GM12878 (cell line): ENCODE measurements around the gene PYHIN1. TPM values are rescaled to one million over a fixed set of nuclear protein-coding genes. Genes with fewer than 3 reads are reported as not detected.

Experiments
- ATAC-seq: fragments of 200-7000 bp; cut with Tn5 transposase; 3 replicates; pipeline ENCODE4 v1.9.1; 2020; ENCODE audit warnings: mild to moderate bottlenecking, moderate library complexity
- BruUV-seq: library from RNA; stranded (reverse); fragments of 400-500 nt; replicated peaks from 2 replicates; lab custom pipeline; 2021; lab: Mats Ljungman, UMichigan
- CTCF ChIA-PET: fragments of 300-600 bp; sonication (Branson Sonifier 250); formaldehyde crosslinking; extraction: SDS; loops from one replicate; lab custom pipeline; 2021; ENCODE audit warnings: inconsistent platforms; lab: Yijun Ruan, JAX
- POLR2A ChIA-PET: fragments of 350-600 bp; formaldehyde crosslinking; extraction: SDS; loops from one replicate; lab custom pipeline; 2021; ENCODE audit warnings: inconsistent platforms; lab: Charles Lee
- RAD21 ChIA-PET: fragments of 300-600 bp; sonication (Branson Sonifier 250); formaldehyde crosslinking; loops from one replicate; lab custom pipeline; 2023; ENCODE audit warnings: antibody characterized with exemption; ENCODE audit not compliant: unreplicated experiment; lab: Charles Lee
- SMC1A ChIA-PET: fragments of 300-600 bp; sonication (Branson Sonifier 250); formaldehyde crosslinking; loops from one replicate; lab custom pipeline; 2023; ENCODE audit not compliant: unreplicated experiment, uncharacterized antibody; lab: Charles Lee
- DNase-seq: peaks from one replicate; pipeline ENCODE4 v3.0.0-alpha.2; 2011; ENCODE audit warnings: low read depth, low spot score
- FAIRE-seq: peaks from 3 replicates; lab custom pipeline; 2011; peaks lifted over from hg19 to GRCh38; lab: Jason Lieb, UNC
- H2AFZ ChIP-seq: 2 replicates; pipeline ENCODE4 v1.6.0; 2011; ENCODE audit warnings: low read depth, low read length, control low read depth; ENCODE audit not compliant: control insufficient read depth
- H3K27ac ChIP-seq: 2 replicates; pipeline ENCODE4 v1.5.1; 2011; ENCODE audit warnings: control low read depth; ENCODE audit not compliant: control insufficient read depth, insufficient read depth
- H3K27me3 ChIP-seq, 2 experiments: replicated peaks in 1 of 2; 2 replicates each; pipeline versions ENCODE4 v1.6.0 to v1.6.1; 2011; ENCODE audit warnings: low read length in 1 of 2; ENCODE audit not compliant: control insufficient read depth in 2 of 2, insufficient read depth in 2 of 2
- H3K36me3 ChIP-seq, 2 experiments: 2 replicates each; pipeline ENCODE4 v1.5.1; 2011; ENCODE audit warnings: low read length in 1 of 2; ENCODE audit not compliant: control insufficient read depth in 2 of 2, insufficient read depth in 2 of 2
- H3K4me1 ChIP-seq: 2 replicates; pipeline ENCODE4 v1.6.1; 2011; ENCODE audit warnings: mild to moderate bottlenecking, low read length, moderate library complexity, mixed read lengths; ENCODE audit not compliant: control insufficient read depth, insufficient read depth
- H3K4me2 ChIP-seq: 2 replicates; pipeline ENCODE4 v1.6.0; 2011; ENCODE audit warnings: control low read depth; ENCODE audit not compliant: control insufficient read depth, insufficient read depth
- H3K4me3 ChIP-seq: fragments of 200-600 bp; sonication (generic); 2 replicates; pipeline ENCODE4 v1.5.1; 2016
- H3K79me2 ChIP-seq: 2 replicates; pipeline ENCODE4 v1.6.0; 2011; ENCODE audit warnings: low read length; ENCODE audit not compliant: control insufficient read depth, insufficient read depth
- H3K9ac ChIP-seq: 2 replicates; pipeline ENCODE4 v1.8.0; 2011; ENCODE audit warnings: low read length, control low read depth, mixed read lengths; ENCODE audit not compliant: control insufficient read depth, insufficient read depth
- H3K9me3 ChIP-seq: replicated peaks from 3 replicates; pipeline ENCODE4 v1.5.1; 2011; ENCODE audit warnings: mild to moderate bottlenecking, low read length; ENCODE audit not compliant: control insufficient read depth, insufficient read depth
- H4K20me1 ChIP-seq: 2 replicates; pipeline ENCODE4 v1.6.0; 2011; ENCODE audit not compliant: control insufficient read depth, insufficient read depth
- BRCA1 ChIP-seq: IDR thresholded peaks from 2 replicates; pipeline ENCODE4 v1.6.1; 2011; ENCODE audit warnings: low read depth, low read length, improper control_type of control experiment
- CHD2 ChIP-seq: IDR thresholded peaks from 2 replicates; pipeline ENCODE4 v1.6.1; 2011; ENCODE audit warnings: low read depth, low read length, improper control_type of control experiment, borderline replicate concordance
- CREB1 ChIP-seq: IDR thresholded peaks from 2 replicates; pipeline ENCODE4 v1.6.1; 2012; ENCODE audit warnings: low read depth, mild to moderate bottlenecking, inconsistent platforms
- E2F4 ChIP-seq: IDR thresholded peaks from 2 replicates; pipeline ENCODE4 v1.6.1; 2012; ENCODE audit warnings: low read depth, low read length, improper control_type of control experiment
- EGR1 ChIP-seq, 2 experiments: IDR thresholded peaks; 1 replicate in 1 of 2; 2 replicates in 1 of 2; pipeline ENCODE4 v1.6.1; 2011 to 2012; ENCODE audit warnings: low read depth in 2 of 2, low read length in 2 of 2, borderline replicate concordance in 1 of 2, mild to moderate bottlenecking in 1 of 2, moderate library complexity in 1 of 2
- ELK1 ChIP-seq: IDR thresholded peaks from 2 replicates; pipeline ENCODE4 v1.6.1; 2012; ENCODE audit warnings: low read depth, low read length, improper control_type of control experiment
- FOXM1 ChIP-seq: IDR thresholded peaks from 2 replicates; pipeline ENCODE4 v1.6.1; 2012; ENCODE audit warnings: low read depth, mild to moderate bottlenecking, inconsistent platforms, low read length, moderate library complexity
- JUND ChIP-seq: IDR thresholded peaks from 2 replicates; pipeline ENCODE4 v1.6.1; 2012; ENCODE audit warnings: low read depth, mild to moderate bottlenecking, low read length, improper control_type of control experiment, moderate library complexity
- KDM1A ChIP-seq: fragments of 200-600 bp; sonication (generic); IDR thresholded peaks from 2 replicates; pipeline ENCODE4 v1.6.1; 2016; ENCODE audit warnings: borderline replicate concordance
- LARP7 ChIP-seq: fragments of 450-650 bp; IDR thresholded peaks from 2 replicates; pipeline ENCODE4 v1.6.1; 2017; ENCODE audit warnings: mild to moderate bottlenecking
- NFXL1 ChIP-seq: fragments of 450-650 bp; IDR thresholded peaks from 2 replicates; pipeline ENCODE4 v1.6.1; 2017; ENCODE audit warnings: antibody characterized with exemption, mild to moderate bottlenecking, borderline replicate concordance
- NRF1 ChIP-seq: conservative IDR thresholded peaks from 2 replicates; pipeline ENCODE4 v1.6.1; 2011; ENCODE audit warnings: mild to moderate bottlenecking, low read depth, low read length, improper control_type of control experiment
- RAD51 ChIP-seq: fragments of 450-650 bp; IDR thresholded peaks from 2 replicates; pipeline ENCODE4 v1.6.1; 2016; ENCODE audit warnings: moderate library complexity, mild to moderate bottlenecking, inconsistent platforms
- SIX5 ChIP-seq: IDR thresholded peaks from 2 replicates; pipeline ENCODE4 v1.6.1; 2011; ENCODE audit warnings: mild to moderate bottlenecking, low read depth, low read length, moderate library complexity; ENCODE audit not compliant: severe bottlenecking
- SPI1 ChIP-seq: IDR thresholded peaks from 2 replicates; pipeline ENCODE4 v1.6.1; 2011; ENCODE audit warnings: low read depth, mild to moderate bottlenecking, low read length, moderate library complexity, borderline replicate concordance; ENCODE audit not compliant: insufficient read depth
- ZNF207 ChIP-seq: fragments of 450-650 bp; IDR thresholded peaks from 2 replicates; pipeline ENCODE4 v1.6.1; 2014; ENCODE audit warnings: antibody characterized with exemption, mild to moderate bottlenecking, borderline replicate concordance
- WGBS: methylation state at CpG from one replicate; pipeline ENCODE4 v1.1.6; 2016; ENCODE audit warnings: low lambda C conversion rate; ENCODE audit not compliant: insufficient replicate concordance, insufficient coverage; ENCODE audit errors: missing lambda C conversion rate; 5-methylcytosine and 5-hydroxymethylcytosine counted together
- in situ Hi-C: fragments of 300-500 bp; cut with MboI; formaldehyde crosslinking; loops from 9 replicates; pipeline ENCODE4 v1.14.3; 2018; ENCODE audit warnings: mixed read lengths
- intact Hi-C: fragments of 100-400 bp; cut with micrococcal nuclease; formaldehyde crosslinking; loops from one replicate; pipeline ENCODE4 v1.14.2; 2022; ENCODE audit not compliant: unreplicated experiment
- polyA plus RNA-seq, 11 experiments: library from polyadenylated mRNA; depleted of rRNA in 4 of 11; unstranded in 6 of 11; stranded (reverse) in 5 of 11; fragments of >200 nt; fragmentation: Nextera tagmentation in 4 of 11; fragmentation: Illumina TruSeq in 1 of 11; extraction: Ambion mirVana in 4 of 11; extraction: Trizol in 1 of 11; gene quantifications; 1 replicate in 1 of 11; 2 replicates in 10 of 11; pipeline versions ENCODE4 v1.2.1 to v1.2.3, GENCODE V29; 2011 to 2016; ENCODE audit warnings: inconsistent platforms in 2 of 11, missing spikeins in 2 of 11, low read depth in 1 of 11
- total RNA-seq, 4 experiments: library from RNA; depleted of rRNA in 3 of 4; stranded (reverse); fragments of >200 nt in 3 of 4; fragmentation: Illumina TruSeq in 1 of 4; extraction: Trizol in 1 of 4; gene quantifications; 2 replicates each; pipeline versions ENCODE4 v1.2.1 to v1.2.3, GENCODE V29; 2013 to 2021

The PYHIN1 gene
- total and polyA plus RNA-seq, 10 of the 15 experiments (the other 5 are each of a cell fraction or from before 2014, with no cell fraction given), result 0.19 to 7.2 (median 0.38) TPM

- DNase-seq (no peak), FAIRE-seq (no peak), ATAC-seq (no peak)
- BruUV-seq, result no TSS peak
- no peak overlapping the region for H2AFZ ChIP-seq
- H3K79me2 ChIP-seq, result no peaks in the 10 kb centered on the region
- no peak overlapping the region for H3K4me2 ChIP-seq
- H3K27ac ChIP-seq, result no peak overlapping the region
- no peaks in the 10 kb centered on the region for H3K36me3 ChIP-seq
- H4K20me1 ChIP-seq, result no peaks in the 10 kb centered on the region
- SMC1A ChIA-PET, result interaction anchor here (1.2 to 1.9 kb wide), 3 partner anchors 12 to 182 kb away, joined by 3 to 8 read pairs (median 8); no protein-coding TSS in a partner anchor
- POLR2A ChIA-PET, result no interaction called here
- intact Hi-C loops (loop anchor here (10.0 kb wide), 1 partner anchor 171 kb away; no protein-coding TSS in a partner anchor), in situ Hi-C loops (no loop called here)
- no peak overlapping the region for H3K9ac ChIP-seq
- CTCF ChIA-PET, result interaction anchor here (1.3 to 2.4 kb wide), 4 partner anchors 9 to 182 kb away, joined by 4 to 9 read pairs (median 6); no protein-coding TSS in a partner anchor
- no peaks in the 10 kb centered on the region for H3K4me1 ChIP-seq
- H3K4me3 ChIP-seq, result no peak overlapping the region
- peaks cover 2% of the 10 kb centered on the region; the same call in 1 of the 3 replicates for H3K9me3 ChIP-seq
- 55% methylated on average over 4 of the region's 4 CpGs for WGBS
- TF ChIP-seq RAD51, result no peak
- TF ChIP-seq CHD2, result no peak
- TF ChIP-seq NFXL1, result no peak
- no peak for TF ChIP-seq SPI1
- no peak for TF ChIP-seq FOXM1
- no peak for TF ChIP-seq SIX5
- TF ChIP-seq NRF1, result no peak
- no peaks in the 10 kb centered on the region; a peak in 1 of 4 replicates for H3K27me3 ChIP-seq
- RAD21 ChIA-PET, result interaction anchor here (1.2 to 2.8 kb wide), 3 partner anchors 22 to 183 kb away, joined by 3 to 13 read pairs (median 4); no protein-coding TSS in a partner anchor
Observed at GRCh38 chr1:158976219-158976618, 44.9 kb downstream of the PYHIN1 start.

GRCh38 chr1:158978730-158979129 is 47.4 kb downstream of the PYHIN1 start:
- CTCF ChIA-PET, result interaction anchor here (1.0 to 1.6 kb wide), 3 partner anchors 10 to 122 kb away, joined by 3 to 7 read pairs (median 3); no protein-coding TSS in a partner anchor
- no peak overlapping the region for H3K9ac ChIP-seq
- SMC1A ChIA-PET, result interaction anchor here (0.6 to 1.4 kb wide), 6 partner anchors 11 to 649 kb away, joined by 3 to 6 read pairs (median 3); no protein-coding TSS in a partner anchor
- DNase-seq (no peak), ATAC-seq (no peak), FAIRE-seq (no peak)
- no peak overlapping the region for H3K27ac ChIP-seq
- BruUV-seq, result no TSS peak
- H3K4me2 ChIP-seq, result no peak overlapping the region
- peaks cover 2% of the 10 kb centered on the region; the same call in 1 of the 3 replicates for H3K9me3 ChIP-seq
- no peak overlapping the region for H2AFZ ChIP-seq
- H3K36me3 ChIP-seq, result no peaks in the 10 kb centered on the region
- in situ Hi-C loops, result no loop called here
- POLR2A ChIA-PET, result no interaction called here
- 45% methylated on average over 2 of the region's 2 CpGs for WGBS
- H3K4me1 ChIP-seq, result no peaks in the 10 kb centered on the region
- no peaks in the 10 kb centered on the region; a peak in 1 of 4 replicates for H3K27me3 ChIP-seq
- no peak overlapping the region for H3K4me3 ChIP-seq
- H3K79me2 ChIP-seq, result no peaks in the 10 kb centered on the region
- intact Hi-C loops, result loop anchor here (10.0 kb wide), 1 partner anchor 174 kb away; no protein-coding TSS in a partner anchor
- no peaks in the 10 kb centered on the region for H4K20me1 ChIP-seq
- RAD21 ChIA-PET, result interaction anchor here (1.7 kb wide), 1 partner anchor 20 kb away, joined by 9 read pairs; no protein-coding TSS in a partner anchor
- no peak for TF ChIP-seq ZNF207
- no peak for TF ChIP-seq JUND
- no peak for TF ChIP-seq E2F4
- TF ChIP-seq EGR1 (IDR thresholded peaks at IDR 0.05; ENCODE audit: borderline replicate concordance in 1 of 2, low read depth in 2 of 2, low read length in 2 of 2), result no peak
- no peak for TF ChIP-seq KDM1A
- no peak for TF ChIP-seq NRF1
- TF ChIP-seq CREB1, result no peak
- no peak for TF ChIP-seq LARP7
- TF ChIP-seq ELK1, result no peak
- no peak for TF ChIP-seq BRCA1
